Neural cell (in vitro differentiated cells): Measurements from ENCODE around the gene VSTM4. TPM values are rescaled to one million over a fixed set of nuclear protein-coding genes. Genes with fewer than 3 reads are reported as not detected.

Experiments used
- H2AFZ ChIP-seq: fragments of 200-600, 300-800 bp; sonication (generic), shearing (Covaris generic); 2 replicates; pipeline ENCODE4 v1.6.0; 2014; ENCODE audit warnings: low read depth, mild to moderate bottlenecking, antibody characterized with exemption, low read length, moderate library complexity
- H3F3A ChIP-seq: fragments of 200-600 bp; shearing (Covaris generic); 2 replicates; pipeline ENCODE4 v1.6.1; 2016; ENCODE audit warnings: mild to moderate bottlenecking, moderate library complexity, mixed read lengths, antibody characterized with exemption, low read length; ENCODE audit not compliant: insufficient read depth, poor library complexity, severe bottlenecking
- H3K27ac ChIP-seq: fragments of 200-600, 300-800 bp; sonication (generic), shearing (Covaris generic); 2 replicates; pipeline ENCODE4 v1.5.1; 2014; ENCODE audit warnings: mild to moderate bottlenecking, low read length, moderate library complexity
- H3K27me3 ChIP-seq: fragments of 300-800, 200-600 bp; sonication (generic), shearing (Covaris generic); 2 replicates; pipeline ENCODE4 v1.6.0; 2014; ENCODE audit warnings: mild to moderate bottlenecking, low read depth, low read length, moderate library complexity; ENCODE audit not compliant: insufficient read depth
- H3K36me3 ChIP-seq: fragments of 300-800, 200-600 bp; sonication (generic), shearing (Covaris generic); 2 replicates; pipeline ENCODE4 v1.5.1; 2014; ENCODE audit warnings: mild to moderate bottlenecking, antibody characterized with exemption, low read length, moderate library complexity; ENCODE audit not compliant: insufficient read depth
- H3K4me2 ChIP-seq: fragments of 300-800, 200-600 bp; sonication (generic), shearing (Covaris generic); 2 replicates; pipeline ENCODE4 v1.6.0; 2014; ENCODE audit warnings: mild to moderate bottlenecking, low read length
- H3K4me3 ChIP-seq: fragments of 300-800, 200-600 bp; sonication (generic), shearing (Covaris generic); 2 replicates; pipeline ENCODE4 v1.5.1; 2014; ENCODE audit warnings: mild to moderate bottlenecking, low read length, moderate library complexity
- H3K79me2 ChIP-seq: fragments of 200-600 bp; shearing (Covaris generic); replicated peaks from 2 replicates; pipeline ENCODE4 v1.6.0; 2014; ENCODE audit warnings: mild to moderate bottlenecking, low read length, moderate library complexity; ENCODE audit not compliant: insufficient read depth
- H3K9ac ChIP-seq: fragments of 300-800, 200-600 bp; sonication (generic), shearing (Covaris generic); 2 replicates; pipeline ENCODE4 v1.6.1; 2016; ENCODE audit warnings: mild to moderate bottlenecking, low read length, mixed read lengths
- H3K9me2 ChIP-seq: fragments of 200-600 bp; shearing (Covaris generic); 2 replicates; pipeline ENCODE4 v1.6.1; 2016; ENCODE audit warnings: mild to moderate bottlenecking, low read length, mixed read lengths; ENCODE audit not compliant: insufficient read depth
- H3K9me3 ChIP-seq: fragments of 200-600, 300-800 bp; sonication (generic), shearing (Covaris generic); 2 replicates; pipeline ENCODE4 v1.6.1; 2016; ENCODE audit warnings: mild to moderate bottlenecking, mixed run types, low read length, moderate library complexity, mixed read lengths
- H4K20me1 ChIP-seq: fragments of 200-600 bp; shearing (Covaris generic); 2 replicates; pipeline ENCODE4 v1.6.1; 2016; ENCODE audit warnings: mild to moderate bottlenecking, mixed run types; ENCODE audit not compliant: insufficient read depth
- CTCF ChIP-seq: fragments of 450-650 bp; IDR thresholded peaks from 2 replicates; pipeline ENCODE4 v1.5.1; 2014; ENCODE audit warnings: antibody characterized with exemption, mild to moderate bottlenecking, moderate library complexity; ENCODE audit not compliant: poor library complexity, severe bottlenecking
- EP300 ChIP-seq: fragments of 450-650 bp; conservative IDR thresholded peaks from 2 replicates; pipeline ENCODE4 v1.6.1; 2014; ENCODE audit warnings: antibody characterized with exemption, mild to moderate bottlenecking, moderate library complexity; ENCODE audit not compliant: poor library complexity, severe bottlenecking
- EZH2 ChIP-seq: fragments of 200-600, 300-800 bp; shearing (Covaris generic), sonication (generic); IDR thresholded peaks from 2 replicates; pipeline ENCODE4 v1.6.1; 2014; ENCODE audit warnings: antibody characterized with exemption, low read length, borderline replicate concordance, mild to moderate bottlenecking; ENCODE audit not compliant: insufficient read depth, poor library complexity, severe bottlenecking
- MXI1 ChIP-seq: fragments of 450-650 bp; conservative IDR thresholded peaks from 2 replicates; pipeline ENCODE4 v1.6.1; 2014; ENCODE audit warnings: antibody characterized with exemption, mild to moderate bottlenecking; ENCODE audit not compliant: poor library complexity, severe bottlenecking
- POLR2AphosphoS5 ChIP-seq: IDR thresholded peaks from 2 replicates; pipeline ENCODE4 v1.6.1; 2012
- RAD21 ChIP-seq: fragments of 450-650 bp; conservative IDR thresholded peaks from 2 replicates; pipeline ENCODE4 v1.6.1; 2014; ENCODE audit warnings: antibody characterized with exemption, mild to moderate bottlenecking, moderate library complexity
- REST ChIP-seq: IDR thresholded peaks from 2 replicates; pipeline ENCODE4 v1.6.1; 2012; ENCODE audit warnings: borderline replicate concordance
- SMC3 ChIP-seq: fragments of 450-650 bp; conservative IDR thresholded peaks from 2 replicates; pipeline ENCODE4 v1.6.1; 2014; ENCODE audit warnings: antibody characterized with exemption, mild to moderate bottlenecking, moderate library complexity; ENCODE audit not compliant: poor library complexity
- TAF1 ChIP-seq: IDR thresholded peaks from 2 replicates; pipeline ENCODE4 v1.6.1; 2012; ENCODE audit warnings: low read depth
- polyA plus RNA-seq: library from polyadenylated mRNA; depleted of rRNA; stranded (reverse); fragments of >200 nt; gene quantifications from 2 replicates; pipeline ENCODE4 v1.2.3, GENCODE V29; 2014

VSTM4 gene
- polyA plus RNA-seq, 1 donor from 2014 or later = 0.52 TPM

- Histone ChIP-seq H2AFZ (no peak overlapping the region), H3K27ac (no peak overlapping the region)
Observed at GRCh38 chr10:48983648-48984351, 131.5 kb downstream of the VSTM4 start.

GRCh38 chr10:48982584-48982983 is 132.7 kb downstream of the VSTM4 start:
- no peak overlapping the region for H2AFZ ChIP-seq
- H3K4me3 ChIP-seq = no peak overlapping the region
- no peaks in the 10 kb centered on the region for H3K9me2 ChIP-seq
- no peaks in the 10 kb centered on the region for H3K36me3 ChIP-seq
- H4K20me1 ChIP-seq = no peaks in the 10 kb centered on the region
- H3K9ac ChIP-seq = no peak overlapping the region
- no peak overlapping the region for H3K4me2 ChIP-seq
- H3K27ac ChIP-seq = no peak overlapping the region
- no peaks in the 10 kb centered on the region for H3K79me2 ChIP-seq
- no peaks in the 10 kb centered on the region for H3F3A ChIP-seq
- no peaks in the 10 kb centered on the region for H3K27me3 ChIP-seq
- no peaks in the 10 kb centered on the region for H3K9me3 ChIP-seq
- TF ChIP-seq RAD21 (no peak), TAF1 (no peak), CTCF (no peak), EP300 (no peak), SMC3 (no peak), POLR2AphosphoS5 (no peak), MXI1 (no peak), EZH2 (no peak)

More at GRCh38 chr10:48983648-48984351, 131.5 kb downstream of the VSTM4 start:
- H3K9me2 ChIP-seq = no peaks in the 10 kb centered on the region
- H3K9ac ChIP-seq = no peak overlapping the region
- H3K4me2 ChIP-seq = no peak overlapping the region
- H3K27me3 ChIP-seq = no peaks in the 10 kb centered on the region
- no peaks in the 10 kb centered on the region for H4K20me1 ChIP-seq
- no peak overlapping the region for H3K4me3 ChIP-seq
- H3K36me3 ChIP-seq = no peaks in the 10 kb centered on the region
- H3K79me2 ChIP-seq = no peaks in the 10 kb centered on the region
- H3K9me3 ChIP-seq = no peaks in the 10 kb centered on the region
- TF ChIP-seq CTCF (no peak), EP300 (no peak), REST (no peak), MXI1 (no peak)
- H3F3A ChIP-seq = no peaks in the 10 kb centered on the region
